Muscle layer of colon (tissue), 2 donors: ENCODE results near the gene SUPT5H.

Source experiments
- H3K27ac ChIP-seq: one replicate; pipeline ENCODE4 v1.7.0; 2013; ENCODE audit warnings: low read depth, mild to moderate bottlenecking, low read length, moderate library complexity
- H3K27me3 ChIP-seq, 2 donors: one replicate each; pipeline ENCODE4 v1.7.0; 2013; ENCODE audit warnings: low read length in 2 of 2, mild to moderate bottlenecking in 2 of 2; ENCODE audit not compliant: insufficient read depth in 2 of 2, control insufficient read depth in 1 of 2
- H3K36me3 ChIP-seq: one replicate; pipeline ENCODE4 v1.7.0; 2013; ENCODE audit warnings: mild to moderate bottlenecking, low read length; ENCODE audit not compliant: insufficient read depth
- H3K4me1 ChIP-seq: one replicate; pipeline ENCODE4 v1.7.0; 2013; ENCODE audit warnings: mild to moderate bottlenecking, low read length; ENCODE audit not compliant: insufficient read depth
- H3K4me3 ChIP-seq, 2 donors: one replicate each; pipeline ENCODE4 v1.7.0; 2013; ENCODE audit warnings: low read length in 2 of 2, low read depth in 1 of 2, mild to moderate bottlenecking in 1 of 2, moderate library complexity in 1 of 2
- H3K9ac ChIP-seq: one replicate; pipeline ENCODE4 v1.7.0; 2013; ENCODE audit warnings: low read length
- H3K9me3 ChIP-seq: one replicate; pipeline ENCODE4 v1.7.0; 2013; ENCODE audit warnings: mild to moderate bottlenecking, low read length
- donor health status: abdominal sarcoma.
- donor health status: Adenocarcinoma of cecum.

Gene SUPT5H

GRCh38 chr19:39411081-39411831, 34.1 kb upstream of the SUPT5H start:
- H3K9me3 ChIP-seq, result no peaks in the 10 kb centered on the region
- no peaks in the 10 kb centered on the region for H3K27me3 ChIP-seq
- peak overlapping the region in 1 of 2 donors; percentile 82 for H3K4me3 ChIP-seq
- H3K4me1 ChIP-seq, result peaks cover 44% of the 10 kb centered on the region
- peaks cover 17% of the 10 kb centered on the region for H3K36me3 ChIP-seq
- peak overlapping the region; percentile 99 for H3K9ac ChIP-seq
- H3K27ac ChIP-seq, result peak overlapping the region; percentile 97

GRCh38 chr19:39411832-39412099, 33.6 kb upstream of the SUPT5H start:
- H3K9me3 ChIP-seq, result no peaks in the 10 kb centered on the region
- H3K27me3 ChIP-seq, result no peaks in the 10 kb centered on the region
- peak overlapping the region in 1 of 2 donors; percentile 82 for H3K4me3 ChIP-seq
- H3K9ac ChIP-seq, result peak overlapping the region; percentile 99
- peak overlapping the region; percentile 97 for H3K27ac ChIP-seq
- H3K4me1 ChIP-seq, result peaks cover 43% of the 10 kb centered on the region
- peaks cover 21% of the 10 kb centered on the region for H3K36me3 ChIP-seq

- Histone ChIP-seq H3K27me3 (no peaks in the 10 kb centered on the region), H3K9me3 (no peaks in the 10 kb centered on the region), H3K4me1 (peaks cover 43% of the 10 kb centered on the region), H3K4me3 (peak within 1 kb of the TSS; percentile 82 to 90), H3K36me3 (peaks cover 26% of the 10 kb centered on the region), H3K27ac (peak within 1 kb of the TSS; percentile 99), H3K9ac (peak within 1 kb of the TSS; percentile 99)
Measured at GRCh38 chr19:39412100-39412866, 33.1 kb upstream of the SUPT5H start, which contains the start of gene PLEKHG2. TSS of gene PLEKHG2 (plus strand) at chr19:39412669. CDS start at chr19:39414087, 1,418 bp downstream.

GRCh38 chr19:39412867-39413271, 32.5 kb upstream of the SUPT5H start:
- Histone ChIP-seq H3K9ac (peak overlapping the region; percentile 89), H3K4me3 (peak overlapping the region; percentile 74 to 90), H3K4me1 (peaks cover 43% of the 10 kb centered on the region), H3K27me3 (no peaks in the 10 kb centered on the region), H3K9me3 (no peaks in the 10 kb centered on the region), H3K27ac (peak overlapping the region; percentile 99), H3K36me3 (peaks cover 21% of the 10 kb centered on the region)

GRCh38 chr19:39413272-39413910, 32.0 kb upstream of the SUPT5H start:
- H3K36me3 ChIP-seq, result peaks cover 16% of the 10 kb centered on the region
- H3K27ac ChIP-seq, result peak overlapping the region; percentile 99
- peaks cover 43% of the 10 kb centered on the region for H3K4me1 ChIP-seq
- H3K9ac ChIP-seq, result peak overlapping the region; percentile 89
- no peaks in the 10 kb centered on the region for H3K9me3 ChIP-seq
- H3K27me3 ChIP-seq, result no peaks in the 10 kb centered on the region
- peak overlapping the region; percentile 82 to 90 for H3K4me3 ChIP-seq

GRCh38 chr19:39413911-39414608, 31.3 kb upstream of the SUPT5H start:
- Histone ChIP-seq H3K9me3 (no peaks in the 10 kb centered on the region), H3K27me3 (no peaks in the 10 kb centered on the region), H3K9ac (peak overlapping the region; percentile 77), H3K4me1 (peaks cover 43% of the 10 kb centered on the region), H3K27ac (peak overlapping the region; percentile 99), H3K4me3 (peak overlapping the region; percentile 82 to 90), H3K36me3 (peaks cover 17% of the 10 kb centered on the region)

- no peak overlapping the region for H3K27ac ChIP-seq
- H3K9ac ChIP-seq, result peak overlapping the region; percentile 25
- H3K27me3 ChIP-seq, result no peaks in the 10 kb centered on the region
- peaks cover 23% of the 10 kb centered on the region for H3K36me3 ChIP-seq
- no peaks in the 10 kb centered on the region for H3K9me3 ChIP-seq
- peaks cover 42% of the 10 kb centered on the region for H3K4me1 ChIP-seq
- H3K4me3 ChIP-seq, result peak overlapping the region; percentile 15 to 82
Measured at GRCh38 chr19:39415111-39416046, 30.0 kb upstream of the SUPT5H start.

- peak overlapping the region; percentile 25 for H3K9ac ChIP-seq
- H3K27me3 ChIP-seq, result no peaks in the 10 kb centered on the region
- no peaks in the 10 kb centered on the region for H3K9me3 ChIP-seq
Measured at GRCh38 chr19:39416152-39417120, 28.9 kb upstream of the SUPT5H start.

GRCh38 chr19:39417463-39418181, 27.8 kb upstream of the SUPT5H start:
- H3K27ac ChIP-seq, result no peak overlapping the region
- H3K9ac ChIP-seq, result no peak overlapping the region
- H3K27me3 ChIP-seq, result no peaks in the 10 kb centered on the region
- peaks cover 31% of the 10 kb centered on the region for H3K36me3 ChIP-seq
- H3K4me1 ChIP-seq, result peaks cover 26% of the 10 kb centered on the region
- no peaks in the 10 kb centered on the region for H3K9me3 ChIP-seq
- H3K4me3 ChIP-seq, result no peak overlapping the region

More at GRCh38 chr19:39416152-39417120, 28.9 kb upstream of the SUPT5H start:
- H3K4me3 ChIP-seq, result no peak overlapping the region
- H3K36me3 ChIP-seq, result peaks cover 29% of the 10 kb centered on the region
- peaks cover 31% of the 10 kb centered on the region for H3K4me1 ChIP-seq
- H3K27ac ChIP-seq, result no peak overlapping the region
